Keratinocyte (primary cell): ENCODE measurements around the gene B3GNT2.
"Not testable (repeated sequence)": the region's sequence is repeated elsewhere in the genome, so short reads cannot be mapped to it uniquely, and the experiment has no call there.

Source experiments
- EZH2 ChIP-seq: IDR thresholded peaks from one replicate; pipeline ENCODE4 v1.6.1; 2012; ENCODE audit warnings: inconsistent platforms, mild to moderate bottlenecking, low read length, moderate library complexity
- TF ChIP-seq, protein P1 (sequence below), 3 experiments: IDR thresholded peaks in 1 of 3; conservative IDR thresholded peaks in 1 of 3; optimal IDR thresholded peaks in 1 of 3; 2 replicates in 2 of 3; 3 replicates in 1 of 3; pipeline versions ENCODE3 to v1.5.1; 2011; ENCODE audit warnings: low read length in 3 of 3, mild to moderate bottlenecking in 3 of 3, moderate library complexity in 2 of 3, control low read depth in 1 of 3, inconsistent platforms in 1 of 3; ENCODE audit not compliant: insufficient read depth in 2 of 3; ENCODE audit errors: extremely low read depth in 1 of 3

DNA sequence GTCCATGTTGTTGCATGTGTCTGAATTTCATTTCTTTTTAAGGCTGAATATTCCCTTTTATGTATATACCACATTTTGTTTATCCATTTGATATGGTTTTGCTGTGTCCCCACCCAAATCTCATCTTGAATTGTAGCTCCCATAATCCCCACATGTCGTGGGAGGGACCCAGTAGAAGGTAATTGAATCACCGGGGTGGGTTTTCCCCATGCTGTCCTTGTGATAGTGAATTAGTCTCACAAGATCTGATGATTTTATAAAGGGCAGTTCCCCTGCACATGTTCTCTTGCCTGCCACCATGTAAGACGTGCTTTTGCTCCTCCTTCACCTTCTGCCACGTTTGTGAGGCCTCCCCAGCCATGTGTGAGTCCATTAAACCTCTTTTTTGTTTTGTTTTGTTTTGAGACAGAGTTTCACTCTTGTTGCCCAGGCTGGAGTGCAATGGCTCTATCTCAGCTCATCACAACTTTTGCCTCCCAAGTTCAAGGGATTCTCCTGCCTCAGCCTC is 72.8 kb downstream of the B3GNT2 start:
- TF ChIP-seq, protein P1, sequence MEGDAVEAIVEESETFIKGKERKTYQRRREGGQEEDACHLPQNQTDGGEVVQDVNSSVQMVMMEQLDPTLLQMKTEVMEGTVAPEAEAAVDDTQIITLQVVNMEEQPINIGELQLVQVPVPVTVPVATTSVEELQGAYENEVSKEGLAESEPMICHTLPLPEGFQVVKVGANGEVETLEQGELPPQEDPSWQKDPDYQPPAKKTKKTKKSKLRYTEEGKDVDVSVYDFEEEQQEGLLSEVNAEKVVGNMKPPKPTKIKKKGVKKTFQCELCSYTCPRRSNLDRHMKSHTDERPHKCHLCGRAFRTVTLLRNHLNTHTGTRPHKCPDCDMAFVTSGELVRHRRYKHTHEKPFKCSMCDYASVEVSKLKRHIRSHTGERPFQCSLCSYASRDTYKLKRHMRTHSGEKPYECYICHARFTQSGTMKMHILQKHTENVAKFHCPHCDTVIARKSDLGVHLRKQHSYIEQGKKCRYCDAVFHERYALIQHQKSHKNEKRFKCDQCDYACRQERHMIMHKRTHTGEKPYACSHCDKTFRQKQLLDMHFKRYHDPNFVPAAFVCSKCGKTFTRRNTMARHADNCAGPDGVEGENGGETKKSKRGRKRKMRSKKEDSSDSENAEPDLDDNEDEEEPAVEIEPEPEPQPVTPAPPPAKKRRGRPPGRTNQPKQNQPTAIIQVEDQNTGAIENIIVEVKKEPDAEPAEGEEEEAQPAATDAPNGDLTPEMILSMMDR (optimal IDR thresholded peaks at IDR 0.05 in 1 of 3, IDR thresholded peaks at IDR 0.05 in 1 of 3, conservative IDR thresholded peaks at IDR 0.05 in 1 of 3; ENCODE audit: extremely low read depth in 1 of 3, insufficient read depth in 2 of 3, low read length in 3 of 3): not testable (repeated sequence)
- not testable (repeated sequence) for TF ChIP-seq EZH2
